Epithelial cell of proximal tubule (primary cell): ENCODE measurements around the gene SNED1. TPM values are rescaled to one million over a fixed set of nuclear protein-coding genes. Genes with fewer than 3 reads are reported as not detected.

Experiments used
- DNase-seq: peaks from one replicate; pipeline ENCODE4 v3.0.0-alpha.2; 2011; ENCODE audit warnings: low read depth
- H3K4me3 ChIP-seq: 2 replicates; pipeline ENCODE4 v1.5.1; 2011; ENCODE audit warnings: low read depth, mild to moderate bottlenecking, low read length
- total RNA-seq: library from RNA; depleted of rRNA; stranded (reverse); fragments of >200 nt; gene quantifications from 2 replicates; pipeline ENCODE4 v1.2.3, GENCODE V29; 2015
- TF ChIP-seq, protein P1 (sequence below): conservative IDR thresholded peaks from 2 replicates; pipeline ENCODE4 v1.5.1; 2012; ENCODE audit warnings: low read depth, mild to moderate bottlenecking, low read length

SNED1 gene
- total RNA-seq, 1 donor from 2014 or later: 0.29 TPM

DNA sequence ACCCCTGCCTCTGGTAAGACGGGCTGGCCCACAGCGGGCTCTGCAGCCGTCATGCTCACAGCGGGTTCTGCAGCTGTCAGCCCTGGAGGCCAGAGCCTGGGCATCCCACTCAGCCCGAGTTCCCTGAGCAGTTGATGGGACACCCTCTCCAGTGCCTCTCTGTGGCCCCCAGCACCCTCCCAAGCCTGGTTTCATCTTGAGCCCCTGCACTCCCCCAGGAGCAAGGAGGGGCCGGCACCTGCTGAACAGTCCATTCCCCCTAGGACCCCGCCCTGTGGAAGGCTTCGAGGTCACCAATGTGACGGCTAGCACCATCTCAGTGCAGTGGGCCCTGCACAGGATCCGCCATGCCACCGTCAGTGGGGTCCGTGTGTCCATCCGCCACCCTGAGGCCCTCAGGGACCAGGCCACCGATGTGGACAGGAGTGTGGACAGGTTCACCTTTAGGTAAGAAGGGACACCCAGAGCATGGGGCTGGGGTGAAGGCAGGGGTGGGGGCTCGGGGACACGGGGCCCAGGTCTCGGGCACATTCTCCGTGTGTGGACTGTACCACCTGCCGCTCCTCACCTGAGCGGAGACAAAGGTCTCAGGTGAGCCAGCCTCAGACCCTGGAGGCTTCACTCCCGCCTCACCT, 69.2 kb downstream of the SNED1 start:
- H3K4me3 ChIP-seq: no peak overlapping the region
- DNase-seq: no peak
- TF ChIP-seq, protein P1, sequence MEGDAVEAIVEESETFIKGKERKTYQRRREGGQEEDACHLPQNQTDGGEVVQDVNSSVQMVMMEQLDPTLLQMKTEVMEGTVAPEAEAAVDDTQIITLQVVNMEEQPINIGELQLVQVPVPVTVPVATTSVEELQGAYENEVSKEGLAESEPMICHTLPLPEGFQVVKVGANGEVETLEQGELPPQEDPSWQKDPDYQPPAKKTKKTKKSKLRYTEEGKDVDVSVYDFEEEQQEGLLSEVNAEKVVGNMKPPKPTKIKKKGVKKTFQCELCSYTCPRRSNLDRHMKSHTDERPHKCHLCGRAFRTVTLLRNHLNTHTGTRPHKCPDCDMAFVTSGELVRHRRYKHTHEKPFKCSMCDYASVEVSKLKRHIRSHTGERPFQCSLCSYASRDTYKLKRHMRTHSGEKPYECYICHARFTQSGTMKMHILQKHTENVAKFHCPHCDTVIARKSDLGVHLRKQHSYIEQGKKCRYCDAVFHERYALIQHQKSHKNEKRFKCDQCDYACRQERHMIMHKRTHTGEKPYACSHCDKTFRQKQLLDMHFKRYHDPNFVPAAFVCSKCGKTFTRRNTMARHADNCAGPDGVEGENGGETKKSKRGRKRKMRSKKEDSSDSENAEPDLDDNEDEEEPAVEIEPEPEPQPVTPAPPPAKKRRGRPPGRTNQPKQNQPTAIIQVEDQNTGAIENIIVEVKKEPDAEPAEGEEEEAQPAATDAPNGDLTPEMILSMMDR: no peak

DNA sequence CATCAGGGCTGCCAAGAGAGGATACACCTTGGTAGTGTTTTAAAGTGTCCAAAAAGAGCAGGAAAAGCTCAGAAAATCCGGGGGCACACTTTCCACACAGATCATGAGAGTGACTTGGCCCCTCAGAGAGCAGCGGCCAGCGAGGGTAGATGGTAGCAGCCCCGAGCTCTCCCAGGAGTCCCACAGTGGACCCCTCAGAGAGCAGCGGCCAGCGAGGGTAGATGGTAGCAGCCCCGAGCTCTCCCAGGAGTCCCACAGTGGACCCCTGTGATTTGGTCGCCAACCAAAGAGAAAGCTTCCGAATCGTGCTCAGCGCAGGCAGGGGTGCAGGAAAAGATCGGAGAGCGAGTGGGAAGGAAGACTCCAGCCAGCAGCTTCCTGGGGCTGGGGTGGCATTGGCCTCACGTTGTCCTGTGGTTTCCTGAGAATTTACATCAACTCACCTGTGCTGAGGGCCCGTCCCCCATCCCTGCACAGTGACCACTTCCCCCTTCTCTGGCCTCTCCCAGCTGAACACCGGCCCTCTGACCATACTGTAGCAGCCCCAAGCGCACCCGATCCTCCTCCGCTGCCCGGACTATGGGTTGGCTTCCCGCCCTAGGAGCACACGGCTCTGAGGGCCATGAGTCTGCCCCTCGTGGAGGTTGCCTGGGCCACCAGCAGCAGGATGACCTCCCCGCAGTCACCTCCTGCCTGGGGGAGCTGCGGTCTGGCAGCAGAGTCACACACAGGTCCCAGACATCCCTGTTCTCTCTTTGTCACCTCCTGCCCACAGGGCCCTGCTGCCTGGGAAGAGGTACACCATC, 69.9 kb downstream of the SNED1 start:
- H3K4me3 ChIP-seq: no peak overlapping the region
- DNase-seq: no peak
- TF ChIP-seq, protein P1: no peak

DNA sequence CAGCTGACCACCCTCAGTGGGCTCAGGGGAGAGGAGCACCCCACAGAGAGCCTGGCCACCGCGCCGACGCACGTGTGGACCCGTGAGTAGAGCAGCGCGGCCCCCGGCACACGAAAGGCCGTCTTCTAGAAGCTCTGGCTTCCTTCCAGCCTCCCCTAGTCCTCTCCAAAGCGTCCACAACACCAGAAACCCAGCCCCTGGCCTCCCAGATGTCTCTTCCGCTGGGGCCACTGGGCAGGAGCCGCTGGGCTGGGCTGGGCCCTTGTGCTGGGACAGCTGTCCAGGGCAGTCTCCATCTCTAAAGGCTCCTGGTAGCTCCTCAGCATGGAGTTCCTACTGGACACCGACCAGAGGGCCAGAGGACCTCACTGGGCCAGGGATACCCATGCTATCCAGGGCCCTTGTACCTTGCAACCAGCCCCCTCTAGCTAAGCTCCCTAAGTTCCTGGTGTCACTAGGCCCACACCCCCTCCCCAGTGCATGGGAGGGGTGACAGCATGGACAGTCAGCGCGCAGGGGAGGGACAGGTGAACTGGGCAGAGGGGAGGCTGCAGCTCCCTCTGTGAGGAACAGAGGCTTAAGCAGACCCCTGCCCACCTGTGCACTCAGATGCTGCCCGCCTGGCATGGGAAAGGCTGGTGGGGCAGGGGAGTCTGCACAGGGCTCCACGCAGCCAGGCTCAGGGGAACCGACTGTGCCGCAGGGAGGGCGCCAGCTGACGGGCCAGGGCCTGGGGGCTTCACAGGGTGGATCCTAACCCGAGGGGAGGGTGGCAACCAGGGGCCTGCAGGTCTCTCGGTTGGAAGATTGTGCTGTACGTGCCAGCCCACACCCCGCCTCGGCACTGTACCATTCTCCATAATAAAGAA, 70.8 kb downstream of the SNED1 start:
- DNase-seq: no peak
- TF ChIP-seq, protein P1: no peak
- H3K4me3 ChIP-seq: no peak overlapping the region

DNA sequence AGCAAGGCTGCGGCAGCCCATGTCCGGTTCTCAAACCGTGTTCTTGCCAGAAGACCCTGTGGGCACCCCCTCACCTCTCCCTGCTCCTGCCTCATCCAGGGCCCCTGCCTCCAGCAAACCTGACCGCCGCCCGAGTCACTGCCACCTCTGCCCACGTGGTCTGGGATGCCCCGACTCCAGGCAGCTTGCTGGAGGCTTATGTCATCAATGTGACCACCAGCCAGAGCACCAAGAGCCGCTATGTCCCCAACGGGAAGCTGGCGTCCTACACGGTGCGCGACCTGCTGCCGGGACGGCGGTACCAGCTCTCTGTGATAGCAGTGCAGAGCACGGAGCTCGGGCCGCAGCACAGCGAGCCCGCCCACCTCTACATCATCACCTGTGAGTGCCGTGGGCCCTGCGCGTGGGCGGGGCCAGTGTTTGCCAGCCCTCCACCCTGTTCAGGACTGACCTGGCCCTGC, 71.4 kb downstream of the SNED1 start:
- TF ChIP-seq, protein P1: no peak
- no peak overlapping the region for H3K4me3 ChIP-seq
- no peak for DNase-seq

DNA sequence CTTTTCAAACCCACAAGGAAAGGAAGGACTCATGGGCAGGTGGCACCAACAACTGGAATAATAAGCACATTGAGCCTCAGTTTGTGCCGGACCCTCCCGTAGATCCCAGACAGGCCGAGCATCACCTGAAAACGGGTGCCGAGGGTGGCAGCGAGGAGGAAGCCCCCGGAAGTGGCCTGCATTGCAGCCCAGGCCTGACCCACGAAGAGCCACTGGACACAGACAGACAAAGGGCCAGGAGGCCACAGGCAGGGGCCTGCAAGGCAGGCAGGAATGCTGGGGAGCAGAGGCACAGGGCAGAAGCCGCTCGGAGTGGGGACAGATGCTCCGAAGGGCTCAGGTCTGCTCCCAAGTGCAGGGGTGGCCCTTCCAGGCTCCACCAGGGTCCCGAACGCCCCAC, 71.9 kb downstream of the SNED1 start:
- no peak for DNase-seq
- no peak overlapping the region for H3K4me3 ChIP-seq
- TF ChIP-seq, protein P1: no peak

DNA sequence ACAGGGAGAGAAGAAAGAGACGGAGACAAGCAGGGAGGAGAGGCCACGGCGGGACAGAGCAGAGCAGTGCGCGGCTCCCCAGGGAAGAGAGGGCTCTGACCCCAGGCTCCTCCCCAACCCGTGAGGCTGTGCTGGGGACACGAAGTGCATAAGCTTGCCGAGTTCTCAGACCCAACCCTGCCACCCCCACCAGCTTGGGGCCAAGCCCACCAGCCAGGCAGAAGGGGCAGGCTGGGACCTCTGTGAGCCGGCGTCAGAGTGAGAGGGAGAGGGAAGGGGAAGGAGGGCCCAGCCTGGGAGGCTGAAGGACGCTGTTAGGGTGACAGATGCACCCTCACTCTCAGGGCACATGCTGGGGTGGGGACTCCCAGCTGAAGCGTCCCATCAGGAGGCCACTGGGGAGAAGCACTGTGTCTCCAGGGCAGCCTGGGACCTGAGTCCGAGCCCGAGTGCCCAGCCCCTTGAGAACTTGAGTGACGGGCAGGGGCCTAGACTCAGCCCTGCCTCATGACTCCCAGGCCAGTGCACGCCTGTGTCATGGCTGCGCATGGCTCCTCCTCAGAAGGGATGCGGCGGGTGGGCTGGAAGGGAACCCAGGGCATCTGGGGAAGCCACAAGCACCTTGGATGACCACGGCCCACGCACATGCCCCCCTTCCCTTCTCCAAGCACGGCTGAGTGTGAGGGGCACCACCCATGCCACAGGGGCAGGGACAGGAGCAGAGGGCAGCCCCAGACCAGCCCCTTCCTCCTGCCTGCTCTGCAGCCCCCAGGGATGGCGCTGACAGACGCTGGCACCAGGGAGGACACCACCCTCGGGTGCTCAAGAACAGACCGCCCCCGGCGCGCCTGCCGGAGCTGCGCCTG, 72.6 kb downstream of the SNED1 start:
- TF ChIP-seq, protein P1: no peak
- DNase-seq: no peak
- no peak overlapping the region for H3K4me3 ChIP-seq
